Fibroblast of lung (primary cell): Measurements from ENCODE around the gene IER3IP1. TPM values are rescaled to one million over a fixed set of nuclear protein-coding genes. Genes with fewer than 3 reads are reported as not detected.

ENCODE experiments used
- DNase-seq, 2 donors: peaks; one replicate each; pipeline versions ENCODE4 v3.0.0 to v3.0.0-alpha.2; 2010; ENCODE audit warnings: low read depth in 2 of 2
- H2AFZ ChIP-seq: 2 replicates; pipeline ENCODE4 v1.5.1; 2012; ENCODE audit warnings: low read length, control low read depth, inconsistent platforms
- H3K27ac ChIP-seq: 2 replicates; pipeline ENCODE4 v1.5.1; 2011; ENCODE audit warnings: low read length, control low read depth; ENCODE audit not compliant: insufficient read depth
- H3K27me3 ChIP-seq: 2 replicates; pipeline ENCODE4 v1.5.1; 2011; ENCODE audit warnings: mild to moderate bottlenecking, low read length; ENCODE audit not compliant: control insufficient read depth, insufficient read depth
- H3K36me3 ChIP-seq: 2 replicates; pipeline ENCODE4 v1.5.1; 2011; ENCODE audit warnings: low read length; ENCODE audit not compliant: control insufficient read depth, insufficient read depth
- H3K4me1 ChIP-seq: 2 replicates; pipeline ENCODE4 v1.5.1; 2011; ENCODE audit warnings: low read length; ENCODE audit not compliant: control insufficient read depth, insufficient read depth; ENCODE audit errors: extremely low read depth
- H3K4me2 ChIP-seq: 2 replicates; pipeline ENCODE4 v1.5.1; 2011; ENCODE audit warnings: low read length, control low read depth; ENCODE audit not compliant: insufficient read depth; ENCODE audit errors: extremely low read depth
- H3K4me3 ChIP-seq, 4 experiments: fragments of 200-600 bp in 1 of 4; sonication (generic) in 1 of 4; replicated peaks in 1 of 4; 2 replicates each; pipeline ENCODE4 v1.5.1; 2011 to 2016; ENCODE audit warnings: low read length in 4 of 4, low read depth in 3 of 4, mild to moderate bottlenecking in 3 of 4, control low read depth in 2 of 4, inconsistent platforms in 1 of 4, mixed read lengths in 1 of 4; ENCODE audit not compliant: insufficient read depth in 1 of 4; ENCODE audit errors: control extremely low read depth in 1 of 4
- H3K79me2 ChIP-seq: 2 replicates; pipeline ENCODE4 v1.5.1; 2012; ENCODE audit warnings: mild to moderate bottlenecking, low read length, inconsistent platforms; ENCODE audit not compliant: control insufficient read depth, insufficient read depth
- H3K9ac ChIP-seq: 2 replicates; pipeline ENCODE4 v1.5.1; 2011; ENCODE audit warnings: mild to moderate bottlenecking, low read length, control low read depth; ENCODE audit not compliant: insufficient read depth
- H3K9me3 ChIP-seq: 2 replicates; pipeline ENCODE4 v1.5.1; 2012; ENCODE audit warnings: low read depth, low read length; ENCODE audit not compliant: control insufficient read depth, insufficient read depth
- H4K20me1 ChIP-seq: 2 replicates; pipeline ENCODE4 v1.5.1; 2011; ENCODE audit warnings: low read length; ENCODE audit not compliant: control insufficient read depth, insufficient read depth; ENCODE audit errors: extremely low read depth
- CTCF ChIP-seq, 2 donors: IDR thresholded peaks in 1 of 2; conservative IDR thresholded peaks in 1 of 2; 1 replicate in 1 of 2; 2 replicates in 1 of 2; pipeline ENCODE4 v1.5.1; 2011 to 2012; ENCODE audit warnings: low read length in 2 of 2, control low read depth in 1 of 2, inconsistent platforms in 1 of 2, low read depth in 1 of 2, mild to moderate bottlenecking in 1 of 2
- EZH2 ChIP-seq: IDR thresholded peaks from 2 replicates; pipeline ENCODE4 v1.5.1; 2012; ENCODE audit warnings: low read length, control low read depth, mild to moderate bottlenecking; ENCODE audit errors: missing control alignments
- polyA minus RNA-seq: library from RNA; depleted of rRNA, polyadenylated mRNA; stranded (reverse); fragments of >200 nt; gene quantifications from 2 replicates; pipeline ENCODE4 v1.2.3, GENCODE V29; 2011; ENCODE audit warnings: low replicate concordance
- polyA plus RNA-seq, 2 donors: library from polyadenylated mRNA; depleted of rRNA in 1 of 2; stranded (reverse) in 1 of 2; unstranded in 1 of 2; fragments of >200 nt; gene quantifications; 2 replicates each; pipeline ENCODE4 v1.2.1, GENCODE V29; 2011 to 2012; ENCODE audit warnings: missing spikeins in 1 of 2
- total RNA-seq: library from RNA; depleted of rRNA; stranded (reverse); fragments of >200 nt; gene quantifications from 2 replicates; pipeline ENCODE4 v1.2.1, GENCODE V29; 2014

IER3IP1 gene
- total RNA-seq (26.2 and 47.9 TPM in 2 replicates), polyA plus RNA-seq (22.1 and 26.2 TPM in 2 replicates), polyA minus RNA-seq (0.94 and 5.4 TPM in 2 replicates)
- polyA plus RNA-seq (2012): 32.1 and 34.0 TPM in 2 replicates

GRCh38 chr18:47175898-47176575 lies at the start of gene IER3IP1:
Gene IER3IP1, minus strand, starts transcription at chr18:47176364. Its CDS starts 87 bp downstream, at chr18:47176277.
- H3K79me2 ChIP-seq: peaks cover 44% of the 10 kb centered on the region
- peaks cover 2% of the 10 kb centered on the region for H3K4me1 ChIP-seq
- peak within 1 kb of the TSS; percentile 77 for H3K9ac ChIP-seq
- H3K4me3 ChIP-seq: peak within 1 kb of the TSS; percentile 63 to 97 (median 79)
- peak within 1 kb of the TSS; percentile 33 for H2AFZ ChIP-seq
- TF ChIP-seq EZH2 (no peak), CTCF (conservative IDR thresholded peaks at IDR 0.05 in 1 of 2, IDR thresholded peaks at IDR 0.05 in 1 of 2; ENCODE audit: low read depth in 1 of 2, low read length in 2 of 2) (no peak)
- H3K9me3 ChIP-seq: no peaks in the 10 kb centered on the region
- H3K27me3 ChIP-seq: peaks cover 6% of the 10 kb centered on the region
- no peaks in the 10 kb centered on the region for H3K36me3 ChIP-seq
- DNase-seq: peak; percentile 92 to 93
- peak within 1 kb of the TSS; percentile 68 for H3K27ac ChIP-seq
- H3K4me2 ChIP-seq: peak within 1 kb of the TSS; percentile 87
- no peaks in the 10 kb centered on the region for H4K20me1 ChIP-seq

GRCh38 chr18:47215554-47216138 lies 39.5 kb upstream of the IER3IP1 start:
- no peak overlapping the region for H3K4me2 ChIP-seq
- DNase-seq: peak; percentile 51 to 61
- H3K27ac ChIP-seq: no peak overlapping the region
- TF ChIP-seq CTCF (conservative IDR thresholded peaks at IDR 0.05 in 1 of 2, IDR thresholded peaks at IDR 0.05 in 1 of 2; ENCODE audit: low read depth in 1 of 2, low read length in 2 of 2): peak; percentile 53 to 54
- TF ChIP-seq EZH2: no peak
- H3K27me3 ChIP-seq: no peaks in the 10 kb centered on the region
- H4K20me1 ChIP-seq: no peaks in the 10 kb centered on the region
- no peak overlapping the region for H2AFZ ChIP-seq
- H3K79me2 ChIP-seq: no peaks in the 10 kb centered on the region
- no peaks in the 10 kb centered on the region for H3K9me3 ChIP-seq
- H3K4me3 ChIP-seq: no peak overlapping the region
- no peaks in the 10 kb centered on the region for H3K36me3 ChIP-seq
- H3K4me1 ChIP-seq: no peaks in the 10 kb centered on the region
- H3K9ac ChIP-seq: no peak overlapping the region

- no peaks in the 10 kb centered on the region for H3K79me2 ChIP-seq
- H3K9ac ChIP-seq: no peak overlapping the region
- DNase-seq: peak in 1 of 2 donors; percentile 2
- no peak overlapping the region for H3K27ac ChIP-seq
- no peak overlapping the region for H3K4me3 ChIP-seq
- no peaks in the 10 kb centered on the region for H3K4me1 ChIP-seq
- no peak overlapping the region for H3K4me2 ChIP-seq
- no peaks in the 10 kb centered on the region for H3K27me3 ChIP-seq
- H3K36me3 ChIP-seq: no peaks in the 10 kb centered on the region
- H3K9me3 ChIP-seq: no peaks in the 10 kb centered on the region
- H4K20me1 ChIP-seq: no peaks in the 10 kb centered on the region
- TF ChIP-seq CTCF (conservative IDR thresholded peaks at IDR 0.05 in 1 of 2, IDR thresholded peaks at IDR 0.05 in 1 of 2; ENCODE audit: low read depth in 1 of 2, low read length in 2 of 2) (no peak), EZH2 (no peak)
- no peak overlapping the region for H2AFZ ChIP-seq
Measured at GRCh38 chr18:47209171-47209570, 33.0 kb upstream of the IER3IP1 start.
